MM.1S (cell line): ENCODE measurements around the gene PLEK.

Experiments used
- DNase-seq: peaks from one replicate; pipeline ENCODE4 v3.0.0-alpha.2; 2015
- H2AFZ ChIP-seq: fragments of 300-600 bp; sonication (generic); 2 replicates; pipeline ENCODE4 v1.6.0; 2016; ENCODE audit warnings: antibody characterized with exemption, low read length
- H3F3A ChIP-seq: fragments of 300-600 bp; sonication (generic); 2 replicates; pipeline ENCODE4 v1.6.1; 2016; ENCODE audit warnings: mild to moderate bottlenecking, antibody characterized with exemption, low read length, moderate library complexity, mixed read lengths; ENCODE audit not compliant: insufficient read depth
- H3K27ac ChIP-seq: fragments of 300-600 bp; sonication (generic); 2 replicates; pipeline ENCODE4 v1.5.1; 2016; ENCODE audit warnings: mild to moderate bottlenecking, low read length
- H3K27me3 ChIP-seq: fragments of 300-600 bp; sonication (generic); replicated peaks from 2 replicates; pipeline ENCODE4 v1.6.0; 2016; ENCODE audit warnings: low read length; ENCODE audit not compliant: insufficient read depth
- H3K36me3 ChIP-seq: fragments of 300-600 bp; sonication (generic); replicated peaks from 2 replicates; pipeline ENCODE4 v1.6.1; 2016; ENCODE audit warnings: mild to moderate bottlenecking, low read length, mixed read lengths; ENCODE audit not compliant: insufficient read depth
- H3K4me1 ChIP-seq: fragments of 300-600 bp; sonication (generic); 2 replicates; pipeline ENCODE4 v1.6.1; 2016; ENCODE audit warnings: low read length, mixed read lengths
- H3K4me2 ChIP-seq: fragments of 300-600 bp; sonication (generic); 2 replicates; pipeline ENCODE4 v1.6.0; 2016; ENCODE audit warnings: low read depth, low read length
- H3K4me3 ChIP-seq: fragments of 300-600 bp; sonication (generic); 2 replicates; pipeline ENCODE4 v1.5.1; 2016; ENCODE audit warnings: low read length, mixed read lengths
- H3K79me2 ChIP-seq: fragments of 300-600 bp; sonication (generic); 2 replicates; pipeline ENCODE4 v1.6.1; 2016; ENCODE audit warnings: mixed run types, low read length, mixed read lengths
- H3K9ac ChIP-seq: fragments of 300-600 bp; sonication (generic); 2 replicates; pipeline ENCODE4 v1.6.1; 2016; ENCODE audit warnings: low read length, mixed read lengths
- H3K9me2 ChIP-seq: fragments of 300-600 bp; sonication (generic); replicated peaks from 2 replicates; pipeline ENCODE4 v1.6.1; 2016; ENCODE audit warnings: mild to moderate bottlenecking, low read length, mixed read lengths; ENCODE audit not compliant: insufficient read depth
- H3K9me3 ChIP-seq: fragments of 300-600 bp; sonication (generic); replicated peaks from 2 replicates; pipeline ENCODE4 v1.6.1; 2016; ENCODE audit warnings: mild to moderate bottlenecking, low read length, mixed read lengths; ENCODE audit not compliant: insufficient read depth
- H4K20me1 ChIP-seq: fragments of 300-600 bp; sonication (generic); 2 replicates; pipeline ENCODE4 v1.6.1; 2016; ENCODE audit warnings: mild to moderate bottlenecking, low read length, moderate library complexity, mixed read lengths; ENCODE audit not compliant: insufficient read depth
- CTCF ChIP-seq: fragments of 300-600 bp; sonication (generic); IDR thresholded peaks from 2 replicates; pipeline ENCODE4 v1.5.1; 2016; ENCODE audit warnings: antibody characterized with exemption, low read length, mixed read lengths
- EZH2 ChIP-seq: fragments of 300-600 bp; sonication (generic); optimal IDR thresholded peaks from 2 replicates; pipeline ENCODE3; 2017; ENCODE audit warnings: low read depth, mild to moderate bottlenecking, antibody characterized with exemption, low read length, mixed read lengths
- EZH2phosphoT487 ChIP-seq: fragments of 300-600 bp; sonication (generic); IDR thresholded peaks from 2 replicates; pipeline ENCODE4 v1.6.1; 2018; ENCODE audit warnings: antibody characterized with exemption, low read length

The PLEK gene

GRCh38 chr2:68418419-68418818 lies 53.3 kb downstream of the PLEK start:
- Histone ChIP-seq H3K4me2 (no peak overlapping the region), H3K9ac (no peak overlapping the region), H3K4me1 (peaks cover 33% of the 10 kb centered on the region), H3K36me3 (no peaks in the 10 kb centered on the region), H2AFZ (peak overlapping the region; percentile 7; the same call in 1 of the 2 replicates), H3F3A (0 out of 2 replicates have a peak, but pooled peaks cover under 1% of the 10 kb centered on the region), H3K79me2 (no peaks in the 10 kb centered on the region), H4K20me1 (no peaks in the 10 kb centered on the region), H3K4me3 (no peak overlapping the region), H3K9me3 (no peaks in the 10 kb centered on the region), H3K27ac (no peak overlapping the region), H3K9me2 (no peaks in the 10 kb centered on the region), H3K27me3 (no peaks in the 10 kb centered on the region)
- no peak for DNase-seq
- no peak for TF ChIP-seq EZH2
- TF ChIP-seq EZH2phosphoT487: no peak
- no peak for TF ChIP-seq CTCF

DNA sequence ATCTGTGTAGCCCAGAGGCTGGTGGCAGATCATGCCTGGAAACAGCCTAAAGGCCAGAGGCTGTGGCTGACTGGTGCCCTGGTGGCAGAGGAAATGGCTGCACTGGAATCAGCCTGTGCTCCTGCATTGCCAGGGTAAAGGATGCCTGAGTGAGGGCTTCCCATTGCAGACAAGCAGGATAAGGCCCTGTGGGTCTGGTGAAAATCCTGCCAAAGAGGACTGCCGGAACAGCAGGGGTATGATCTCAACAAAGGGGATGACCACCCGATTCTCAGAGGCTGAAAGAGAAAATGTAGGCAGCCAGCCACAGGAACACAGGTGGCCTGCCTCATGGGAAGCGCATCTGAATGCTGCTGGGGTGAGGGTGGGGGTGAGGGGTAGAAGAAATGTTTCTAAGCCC lies 53.8 kb downstream of the PLEK start:
- no peaks in the 10 kb centered on the region for H3K9me3 ChIP-seq
- no peaks in the 10 kb centered on the region for H3K79me2 ChIP-seq
- TF ChIP-seq EZH2phosphoT487 (no peak), EZH2 (no peak), CTCF (peak; percentile 13; the same call in 1 of the 2 replicates)
- peak overlapping the region; percentile 7; the same call in 1 of the 2 replicates for H2AFZ ChIP-seq
- no peaks in the 10 kb centered on the region for H4K20me1 ChIP-seq
- no peak overlapping the region for H3K27ac ChIP-seq
- H3K4me1 ChIP-seq: peaks cover 35% of the 10 kb centered on the region
- H3K27me3 ChIP-seq: no peaks in the 10 kb centered on the region
- H3K9me2 ChIP-seq: no peaks in the 10 kb centered on the region
- no peak for DNase-seq
- H3K9ac ChIP-seq: no peak overlapping the region
- no peak overlapping the region for H3K4me2 ChIP-seq
- H3K4me3 ChIP-seq: no peak overlapping the region
- no peaks in the 10 kb centered on the region for H3K36me3 ChIP-seq
- H3F3A ChIP-seq: peaks cover 4% of the 10 kb centered on the region; the same call in 1 of the 2 replicates

GRCh38 chr2:68420254-68420910 lies 55.3 kb downstream of the PLEK start:
- Histone ChIP-seq H3K4me3 (no peak overlapping the region), H3K27ac (no peak overlapping the region), H3K4me1 (peaks cover 50% of the 10 kb centered on the region), H3K27me3 (no peaks in the 10 kb centered on the region), H3F3A (peaks cover 13% of the 10 kb centered on the region), H3K36me3 (no peaks in the 10 kb centered on the region), H3K4me2 (no peak overlapping the region), H3K9ac (no peak overlapping the region), H3K9me2 (no peaks in the 10 kb centered on the region), H4K20me1 (no peaks in the 10 kb centered on the region), H3K79me2 (no peaks in the 10 kb centered on the region), H2AFZ (no peak overlapping the region), H3K9me3 (no peaks in the 10 kb centered on the region)
- TF ChIP-seq EZH2phosphoT487: no peak
- DNase-seq: no peak

GRCh38 chr2:68423966-68424650 lies 59.0 kb downstream of the PLEK start:
- TF ChIP-seq EZH2phosphoT487 (no peak), CTCF (no peak), EZH2 (no peak)
- H2AFZ ChIP-seq: 0 out of 2 replicates have a peak overlapping the region, but pooled peaks have one; percentile 11
- peak; percentile 60 for DNase-seq

More at GRCh38 chr2:68423966-68424650, 59.0 kb downstream of the PLEK start:
- peak overlapping the region; percentile 65 for H3K4me2 ChIP-seq
- peaks cover 26% of the 10 kb centered on the region for H3F3A ChIP-seq
- H3K79me2 ChIP-seq: no peaks in the 10 kb centered on the region
- H3K9me3 ChIP-seq: no peaks in the 10 kb centered on the region
- H3K27ac ChIP-seq: peak overlapping the region; percentile 48; the same call in 1 of the 2 replicates
- no peaks in the 10 kb centered on the region for H3K9me2 ChIP-seq
- no peak overlapping the region for H3K4me3 ChIP-seq
- no peaks in the 10 kb centered on the region for H4K20me1 ChIP-seq
- peaks cover 66% of the 10 kb centered on the region for H3K4me1 ChIP-seq
- no peaks in the 10 kb centered on the region for H3K36me3 ChIP-seq
- no peaks in the 10 kb centered on the region for H3K27me3 ChIP-seq
- 0 out of 2 replicates have a peak overlapping the region, but pooled peaks have one; percentile 5 for H3K9ac ChIP-seq
